ES-I3 (cell line): ENCODE results near the gene PCGF3.
"Not testable (repeated sequence)": the region's sequence is repeated elsewhere in the genome, so short reads cannot be mapped to it uniquely, and the experiment has no call there.

Source experiments
- H3K36me3 ChIP-seq: 2 replicates; pipeline ENCODE4 v1.6.1; 2013; ENCODE audit warnings: mild to moderate bottlenecking, low read length, control low read depth, moderate library complexity; ENCODE audit not compliant: insufficient read depth
- H3K4me1 ChIP-seq: 2 replicates; pipeline ENCODE4 v1.6.1; 2013; ENCODE audit warnings: mild to moderate bottlenecking, control low read depth, low read length; ENCODE audit not compliant: insufficient read depth
- H3K9ac ChIP-seq: 2 replicates; pipeline ENCODE4 v1.6.1; 2013; ENCODE audit warnings: low read depth, mild to moderate bottlenecking, low read length, moderate library complexity
- H3K9me3 ChIP-seq: 2 replicates; pipeline ENCODE4 v1.6.1; 2013; ENCODE audit warnings: mild to moderate bottlenecking, low read length, moderate library complexity; ENCODE audit not compliant: control insufficient read depth, insufficient read depth

The PCGF3 gene

DNA sequence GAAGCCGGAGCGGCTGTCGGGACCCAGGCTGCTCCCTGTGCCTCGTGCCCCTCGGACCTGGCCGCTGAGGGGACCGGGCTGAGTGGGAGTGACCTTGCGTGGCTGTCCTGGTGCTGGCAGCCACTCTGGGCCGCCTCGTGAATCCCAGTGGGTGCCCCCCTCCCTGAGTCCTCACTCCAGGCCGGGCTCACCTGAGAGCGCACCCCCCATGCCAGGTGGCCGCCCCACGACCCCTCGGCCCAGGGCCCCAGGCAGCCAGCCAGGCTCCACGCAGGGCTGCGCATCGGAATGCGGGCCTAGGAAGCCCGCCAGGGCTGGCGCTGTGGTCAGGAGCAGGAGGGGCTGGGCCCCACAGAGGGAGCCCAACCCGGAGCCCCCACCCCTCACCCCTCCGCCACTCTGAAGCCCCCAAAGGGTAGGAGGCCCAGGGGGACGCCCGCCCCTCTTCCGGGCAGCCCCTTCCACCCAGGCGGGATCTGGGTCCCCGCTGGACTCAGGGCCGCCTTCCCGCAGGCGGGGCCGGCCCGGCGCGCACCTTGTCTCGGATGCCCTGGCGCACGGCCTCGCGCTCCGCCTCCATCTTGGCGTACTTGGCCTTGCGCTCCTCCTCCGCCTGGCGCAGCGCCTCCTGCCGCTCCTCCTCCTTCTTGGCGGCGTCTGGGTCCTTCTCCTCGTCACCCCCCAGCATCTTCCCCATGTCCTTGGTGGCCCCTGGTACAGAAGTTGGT, 86.4 kb downstream of the PCGF3 start:
- Histone ChIP-seq H3K9me3 (no peaks in the 10 kb centered on the region), H3K4me1 (peaks cover 17% of the 10 kb centered on the region), H3K36me3 (no peaks in the 10 kb centered on the region), H3K9ac (peak overlapping the region; percentile 35; the same call in 1 of the 2 replicates)

DNA sequence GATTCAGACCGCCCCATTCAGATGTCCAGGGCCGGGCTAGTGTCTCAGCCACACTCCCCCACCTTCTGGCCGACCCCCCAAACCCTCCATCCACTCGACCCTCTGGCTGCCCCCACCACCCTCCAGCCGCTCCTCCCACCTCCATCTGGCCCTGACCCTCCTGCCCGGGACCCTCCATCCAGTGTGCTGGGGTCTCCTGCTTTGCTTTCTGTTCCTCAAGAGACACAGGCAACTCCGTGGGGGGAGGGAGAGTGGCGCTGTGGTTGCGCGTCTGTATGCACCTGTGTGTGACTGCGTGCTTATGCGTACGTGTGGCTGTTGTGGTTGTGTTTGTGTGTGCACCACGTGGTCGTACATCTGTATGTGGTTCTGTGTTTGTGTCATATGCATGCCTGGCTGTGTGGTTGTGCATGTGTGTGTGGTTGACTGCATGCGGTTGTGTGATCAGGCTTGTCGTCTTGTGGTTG, 87.0 kb downstream of the PCGF3 start:
- peaks cover 17% of the 10 kb centered on the region for H3K4me1 ChIP-seq
- H3K36me3 ChIP-seq: no peaks in the 10 kb centered on the region
- no peak overlapping the region for H3K9ac ChIP-seq
- no peaks in the 10 kb centered on the region for H3K9me3 ChIP-seq

DNA sequence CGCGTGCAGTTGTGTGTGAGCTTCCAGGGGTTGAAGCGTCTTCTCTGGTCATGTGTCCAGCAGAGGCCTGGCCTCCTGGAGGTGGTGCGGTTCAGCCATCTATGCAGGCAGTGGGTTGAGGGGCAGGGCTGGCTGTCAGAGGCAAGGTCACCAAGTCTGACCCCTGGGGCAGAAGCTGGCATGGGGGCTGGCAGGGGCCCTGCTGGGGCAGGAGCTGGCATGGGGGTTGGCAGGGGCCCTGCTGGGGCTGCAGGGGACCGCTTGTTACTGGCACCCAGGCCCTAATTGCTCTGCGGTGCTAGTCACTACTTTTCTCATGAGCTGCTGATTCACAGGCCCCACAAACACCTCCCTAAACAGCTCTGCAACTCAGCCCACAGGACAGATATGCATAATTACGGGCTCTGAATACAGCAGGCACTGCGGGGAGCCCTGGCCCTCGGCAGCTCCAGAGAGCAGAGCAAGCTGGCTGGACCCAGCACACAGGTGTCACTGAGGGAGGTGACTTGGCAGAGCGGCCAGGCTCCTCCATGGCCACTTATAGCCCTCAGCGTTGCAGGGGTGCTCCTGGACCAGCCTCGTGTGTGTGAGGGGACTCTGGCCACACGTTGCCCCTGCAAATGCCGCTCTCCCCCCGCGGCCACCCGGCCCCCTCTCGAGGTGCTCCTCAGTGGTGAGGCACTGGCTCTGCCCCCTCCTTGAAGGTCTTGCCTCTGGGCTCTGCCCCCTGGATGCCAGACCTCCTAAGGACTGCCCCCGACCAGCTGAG, 87.6 kb downstream of the PCGF3 start:
- no peak overlapping the region for H3K9ac ChIP-seq

DNA sequence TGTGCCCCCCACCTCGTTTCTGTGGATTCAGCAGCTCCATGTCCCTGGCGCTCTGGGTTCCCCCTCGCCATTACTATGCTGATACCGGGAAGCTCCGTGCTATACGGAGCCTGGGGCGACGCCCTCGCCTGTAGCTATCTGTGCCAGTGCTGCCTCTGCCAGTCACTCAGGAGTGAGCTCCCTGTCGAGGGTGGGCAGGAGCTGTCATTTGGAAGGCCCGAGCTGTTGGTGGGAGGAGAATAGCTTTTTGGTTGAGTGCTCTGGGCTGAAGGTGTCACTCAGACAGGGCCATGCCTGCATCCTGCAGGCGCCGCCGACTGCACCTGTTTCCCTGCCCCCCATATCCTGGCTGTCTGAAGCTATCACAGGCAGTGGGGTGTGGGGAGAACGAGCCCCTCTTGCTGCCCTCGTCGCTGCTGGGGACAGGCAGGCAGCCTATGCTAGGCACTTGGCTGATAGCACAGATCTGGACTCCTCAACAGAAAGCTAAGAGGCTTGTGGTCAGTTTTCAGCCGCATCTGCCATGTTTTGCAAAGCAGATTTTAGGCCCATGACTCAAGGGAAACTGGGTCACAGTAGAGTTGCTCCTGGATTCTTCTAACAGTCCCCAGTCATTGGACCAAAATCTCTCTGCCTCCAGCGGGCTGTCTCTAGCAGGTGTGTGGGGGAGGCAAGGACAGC, 88.4 kb downstream of the PCGF3 start:
- Histone ChIP-seq H3K36me3 (no peaks in the 10 kb centered on the region), H3K9ac (no peak overlapping the region)

More for the DNA sequence above, 87.6 kb downstream of the PCGF3 start:
- peaks cover 17% of the 10 kb centered on the region for H3K4me1 ChIP-seq
- no peaks in the 10 kb centered on the region for H3K36me3 ChIP-seq
- H3K9me3 ChIP-seq: no peaks in the 10 kb centered on the region

DNA sequence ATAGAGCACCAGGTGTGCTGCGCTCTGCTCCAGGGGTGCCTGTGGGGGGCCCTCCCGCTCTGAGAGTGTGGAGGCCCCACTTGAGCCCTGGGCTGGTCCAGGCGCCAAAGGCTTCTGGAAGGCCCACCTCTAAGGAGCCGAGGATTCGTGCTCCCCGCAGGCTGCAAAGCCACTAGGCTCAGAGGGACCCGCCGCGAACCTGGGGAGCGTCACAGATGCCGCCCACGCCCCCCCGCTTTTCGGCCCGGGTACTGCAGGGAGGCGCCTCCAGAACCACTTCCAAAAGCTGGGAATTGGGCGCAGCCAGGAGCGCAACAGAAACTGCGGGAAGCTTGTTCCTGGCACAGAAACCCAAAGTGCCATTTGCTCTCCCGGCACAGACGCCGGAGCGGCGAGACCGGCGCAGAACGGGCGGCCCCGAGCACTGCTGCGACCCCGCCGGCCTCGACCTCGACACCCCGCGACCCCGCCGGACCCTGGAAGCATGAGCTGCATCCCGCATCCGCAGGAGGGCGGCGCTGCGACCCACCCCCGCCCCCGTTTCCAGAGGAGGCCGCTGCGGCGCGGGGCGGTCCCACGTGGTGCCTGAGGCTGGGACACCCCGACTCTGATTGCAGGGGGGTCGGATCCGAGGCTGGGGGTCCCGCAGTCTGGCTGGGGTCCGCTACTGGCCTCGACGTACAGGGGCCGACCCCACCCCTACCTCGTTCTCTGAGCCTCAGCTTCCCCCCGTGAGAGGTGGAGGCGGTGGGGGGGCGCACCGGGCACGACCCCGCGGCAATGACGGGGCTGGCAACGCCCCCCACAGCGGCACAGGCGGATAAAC, 89.5 kb downstream of the PCGF3 start:
- Histone ChIP-seq H3K9me3 (no peaks in the 10 kb centered on the region), H3K36me3 (no peaks in the 10 kb centered on the region), H3K9ac (peak overlapping the region; percentile 49; the same call in 1 of the 2 replicates), H3K4me1 (peaks cover 24% of the 10 kb centered on the region)

More for the DNA sequence above, 88.4 kb downstream of the PCGF3 start:
- peaks cover 21% of the 10 kb centered on the region for H3K4me1 ChIP-seq
- H3K9me3 ChIP-seq: no peaks in the 10 kb centered on the region

DNA sequence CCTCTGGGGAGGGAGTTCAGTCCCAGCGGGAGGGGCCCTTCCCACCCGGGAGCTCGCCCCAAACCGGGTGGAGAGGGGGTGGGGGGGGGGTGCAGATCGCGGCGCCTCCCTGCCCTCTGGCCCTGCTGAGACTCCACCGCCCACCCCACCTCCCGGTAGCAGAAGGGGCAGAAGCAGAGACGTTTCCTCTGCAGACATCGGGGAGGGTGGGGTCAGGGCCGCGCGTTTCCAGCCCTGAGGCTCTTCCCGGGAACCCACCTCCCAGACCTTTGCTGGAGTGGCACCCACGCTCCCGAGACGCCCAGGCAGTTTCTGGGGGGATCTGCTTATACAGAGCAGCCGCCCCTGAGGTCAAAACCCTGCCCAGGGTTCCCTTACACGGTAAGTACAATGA, 90.1 kb downstream of the PCGF3 start:
- Histone ChIP-seq H3K9me3 (no peaks in the 10 kb centered on the region), H3K9ac (peak overlapping the region; percentile 49; the same call in 1 of the 2 replicates), H3K36me3 (no peaks in the 10 kb centered on the region), H3K4me1 (peaks cover 24% of the 10 kb centered on the region)

DNA sequence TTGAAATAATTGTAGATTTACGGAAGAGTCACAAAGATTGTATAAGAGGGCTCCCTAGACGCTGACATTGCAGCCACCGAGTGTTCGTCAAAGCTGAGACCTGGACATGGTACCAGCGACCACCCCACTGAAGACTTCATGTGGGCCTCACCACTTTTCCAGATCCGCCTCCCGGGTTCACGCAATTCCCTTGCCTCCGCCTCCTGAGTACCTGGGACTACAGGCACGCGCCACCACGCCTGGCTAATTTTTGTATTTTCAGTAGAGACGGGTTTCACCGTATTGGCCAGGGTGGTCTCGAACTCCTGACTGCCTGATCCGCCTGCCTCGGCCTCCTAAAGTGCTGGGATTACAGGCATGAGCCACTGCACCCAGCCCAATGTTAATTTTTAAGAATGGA, 90.6 kb downstream of the PCGF3 start:
- Histone ChIP-seq H3K36me3 (no peaks in the 10 kb centered on the region), H3K9ac (no peak overlapping the region), H3K4me1 (peaks cover 24% of the 10 kb centered on the region), H3K9me3 (no peaks in the 10 kb centered on the region)

DNA sequence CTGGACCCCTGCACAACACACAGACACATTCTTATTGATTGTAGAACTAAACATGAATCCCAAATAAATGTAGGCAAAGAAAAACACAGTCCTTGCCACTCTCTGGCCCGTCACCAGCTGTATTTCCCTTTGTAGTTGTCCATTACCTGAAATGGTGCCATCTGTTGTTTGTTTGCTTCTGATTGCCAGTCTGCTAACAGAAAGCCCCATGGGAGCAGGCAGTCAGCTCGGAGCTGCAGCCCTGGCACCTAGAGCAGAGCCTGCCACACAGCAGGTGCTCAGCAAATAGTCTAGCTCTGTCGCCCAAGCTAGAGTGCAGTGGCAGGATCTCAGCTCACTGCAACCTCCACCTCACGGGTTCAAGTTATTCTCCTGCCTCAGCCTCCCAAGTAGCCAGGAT, 91.4 kb downstream of the PCGF3 start:
- no peaks in the 10 kb centered on the region for H3K9me3 ChIP-seq
- no peaks in the 10 kb centered on the region for H3K36me3 ChIP-seq
- H3K4me1 ChIP-seq: peaks cover 24% of the 10 kb centered on the region
- H3K9ac ChIP-seq: no peak overlapping the region

DNA sequence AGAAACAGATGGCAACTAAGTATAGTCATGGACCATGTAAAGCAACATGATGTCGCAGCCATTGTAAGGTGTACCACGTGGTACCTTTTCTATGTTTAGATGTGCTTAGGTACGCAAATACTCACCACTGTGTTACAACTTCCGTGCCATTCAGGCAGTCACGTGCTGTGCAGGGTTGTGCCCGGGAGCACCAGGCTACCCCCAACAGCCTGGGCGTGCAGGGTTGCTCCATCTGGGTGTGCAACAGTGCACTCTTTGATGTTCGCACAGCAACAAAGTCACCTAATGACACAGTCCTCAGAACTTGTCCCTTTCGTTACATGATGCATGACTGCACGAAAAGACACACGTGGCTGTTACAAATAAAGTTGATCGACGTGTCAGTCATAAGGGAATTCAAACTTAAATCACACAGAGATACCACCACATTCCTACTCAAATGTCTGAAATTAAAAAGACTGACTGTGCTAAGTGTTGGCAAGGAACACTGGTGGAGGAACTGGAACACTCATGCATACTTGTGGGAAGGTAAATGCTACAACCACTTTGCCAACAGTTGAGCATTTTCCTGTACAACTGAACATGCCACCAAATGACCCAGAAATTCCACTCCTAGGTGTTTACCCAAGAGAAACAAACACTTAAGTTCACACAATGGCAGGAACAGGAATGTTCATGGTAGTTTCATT, 95.9 kb downstream of the PCGF3 start:
- H3K9me3 ChIP-seq: no peaks in the 10 kb centered on the region
- H3K36me3 ChIP-seq: no peaks in the 10 kb centered on the region
- peaks cover 7% of the 10 kb centered on the region; the same call in 1 of the 2 replicates for H3K4me1 ChIP-seq
- H3K9ac ChIP-seq: no peak overlapping the region

DNA sequence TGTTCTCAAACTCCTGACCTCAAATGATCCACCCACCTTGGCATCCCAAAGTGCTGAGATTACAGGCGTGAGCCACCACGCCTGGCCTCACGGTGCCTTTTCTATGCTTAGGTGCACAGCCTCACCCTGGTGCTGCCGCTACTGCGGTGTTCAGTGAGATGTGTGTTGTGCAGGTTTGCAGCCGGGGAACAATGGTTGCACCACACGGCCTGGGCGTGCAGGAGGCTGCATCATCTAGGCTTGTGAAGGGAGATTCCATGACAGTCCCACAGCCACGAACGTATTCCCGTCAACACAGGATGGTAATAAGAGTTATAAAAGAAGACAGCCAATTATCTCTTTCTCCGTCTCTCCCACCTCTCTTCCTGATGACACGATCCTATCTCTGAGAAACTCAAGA, 98.3 kb downstream of the PCGF3 start:
- H3K9me3 ChIP-seq: no peaks in the 10 kb centered on the region
- no peak overlapping the region for H3K9ac ChIP-seq
- H3K36me3 ChIP-seq: no peaks in the 10 kb centered on the region
- H3K4me1 ChIP-seq: peaks cover 5% of the 10 kb centered on the region; the same call in 1 of the 2 replicates

DNA sequence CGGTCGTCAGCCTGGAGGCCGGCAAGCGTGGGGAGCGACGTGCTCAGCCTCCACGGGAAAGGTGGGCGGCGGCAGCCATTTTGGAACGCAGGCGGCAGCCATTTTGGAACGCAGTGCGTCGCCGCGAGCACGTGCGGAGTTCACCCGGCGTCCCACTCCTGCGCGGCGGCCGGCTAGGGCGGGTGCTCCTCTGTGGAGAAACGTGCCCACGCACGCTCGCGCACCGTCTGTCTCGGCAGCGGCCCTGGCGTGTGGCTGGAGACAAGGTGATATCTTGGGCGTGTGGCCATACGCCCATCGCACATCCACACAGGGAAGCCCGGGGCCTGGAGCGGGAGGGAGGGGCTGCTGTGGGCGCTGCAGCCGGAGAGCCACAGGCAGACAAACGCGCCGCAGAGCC, 99.2 kb downstream of the PCGF3 start:
- no peak overlapping the region for H3K9ac ChIP-seq
- H3K9me3 ChIP-seq: no peaks in the 10 kb centered on the region
- no peaks in the 10 kb centered on the region for H3K36me3 ChIP-seq
- H3K4me1 ChIP-seq: no peaks in the 10 kb centered on the region

DNA sequence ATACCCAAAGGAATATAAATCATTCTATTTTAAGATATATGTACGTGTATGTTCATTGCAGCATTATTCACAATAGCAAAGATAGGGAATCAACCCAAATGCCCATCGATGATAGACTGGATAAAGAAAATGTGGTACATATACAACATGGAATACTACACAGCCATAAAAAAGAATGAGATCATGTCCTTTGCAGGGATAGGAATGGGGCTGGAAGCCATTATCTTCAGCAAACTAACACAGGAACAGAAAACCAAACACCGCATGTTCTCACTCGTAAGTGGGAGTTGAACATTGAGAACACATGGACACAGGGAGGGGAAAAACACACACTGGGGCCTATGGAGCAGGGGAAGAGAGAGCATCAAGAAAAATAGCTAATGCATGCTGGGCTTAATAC, 101.3 kb downstream of the PCGF3 start:
- not testable (repeated sequence) for H3K9ac ChIP-seq, H3K36me3 ChIP-seq, H3K4me1 ChIP-seq, H3K9me3 ChIP-seq

DNA sequence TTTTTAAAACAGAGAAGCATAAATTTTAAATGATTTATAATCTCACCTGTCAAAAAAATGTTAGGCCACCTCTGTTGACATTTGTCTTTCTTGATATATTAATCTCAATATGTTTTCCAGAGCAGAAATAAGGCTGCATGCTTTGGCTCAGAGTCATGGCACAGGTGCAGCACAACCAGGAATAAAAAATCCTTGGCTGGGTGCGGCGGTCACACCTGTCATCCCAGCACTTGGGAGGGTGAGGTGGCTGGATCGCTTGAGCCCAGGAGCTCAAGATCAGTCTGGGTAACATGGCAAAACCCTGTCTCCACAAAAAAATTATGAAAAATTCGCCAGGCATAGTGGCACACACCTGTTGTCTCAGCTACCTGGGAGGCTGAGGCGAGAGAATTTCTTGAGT, 102.2 kb downstream of the PCGF3 start:
- no peaks in the 10 kb centered on the region for H3K36me3 ChIP-seq
- H3K4me1 ChIP-seq: no peaks in the 10 kb centered on the region
- H3K9me3 ChIP-seq: no peaks in the 10 kb centered on the region
- no peak overlapping the region for H3K9ac ChIP-seq
